ENCODE data around the gene P2RY8.
"Not testable (repeated sequence)": the region's sequence is repeated elsewhere in the genome, so short reads cannot be mapped to it uniquely, and the experiment has no call there.

P2RY8 gene

GRCh38 chrX:1475481-1475880 lies 61.5 kb downstream of the P2RY8 start:
- no peak for TF ChIP-seq CTCF (IDR thresholded peaks at IDR 0.05; ENCODE audit: low read depth, low read length)

GRCh38 chrX:1474593-1474992 lies 62.4 kb downstream of the P2RY8 start:
- H3K4me3 ChIP-seq (ENCODE audit: low read depth, low read length), result not testable (repeated sequence)

More at GRCh38 chrX:1475481-1475880, 61.5 kb downstream of the P2RY8 start:
- H3K4me3 ChIP-seq (ENCODE audit: low read depth, low read length), result no peak overlapping the region

GRCh38 chrX:1472975-1473374 lies 64.0 kb downstream of the P2RY8 start:
- no peak for TF ChIP-seq CTCF (IDR thresholded peaks at IDR 0.05; ENCODE audit: low read depth, low read length)

GRCh38 chrX:1468250-1468772 lies 68.7 kb downstream of the P2RY8 start:
- no peak overlapping the region for H3K4me3 ChIP-seq (ENCODE audit: low read depth, low read length)
- TF ChIP-seq CTCF (IDR thresholded peaks at IDR 0.05; ENCODE audit: low read depth, low read length), result no peak

More at GRCh38 chrX:1472975-1473374, 64.0 kb downstream of the P2RY8 start:
- no peak overlapping the region for H3K4me3 ChIP-seq (ENCODE audit: low read depth, low read length)

- peak overlapping the region; percentile 29; the same call in 1 of the 2 replicates for H3K4me3 ChIP-seq (ENCODE audit: low read depth, low read length)
Measured at GRCh38 chrX:1466971-1467561, 69.9 kb downstream of the P2RY8 start.

GRCh38 chrX:1466232-1466661 lies 70.7 kb downstream of the P2RY8 start:
- TF ChIP-seq CTCF (IDR thresholded peaks at IDR 0.05; ENCODE audit: low read depth, low read length), result no peak
- no peak overlapping the region for H3K4me3 ChIP-seq (ENCODE audit: low read depth, low read length)

More at GRCh38 chrX:1466971-1467561, 69.9 kb downstream of the P2RY8 start:
- no peak for TF ChIP-seq CTCF (IDR thresholded peaks at IDR 0.05; ENCODE audit: low read depth, low read length)

GRCh38 chrX:1465286-1466231 lies 71.4 kb downstream of the P2RY8 start:
- H3K4me3 ChIP-seq (ENCODE audit: low read depth, low read length), result no peak overlapping the region
- TF ChIP-seq CTCF (IDR thresholded peaks at IDR 0.05; ENCODE audit: low read depth, low read length), result no peak
